H1 (cell line): ENCODE data around the gene APEH. TPM values are rescaled to one million over a fixed set of nuclear protein-coding genes. Genes with fewer than 3 reads are reported as not detected.

Experiments
- CTCF ChIA-PET: fragments of 300-600 bp; sonication (Branson Sonifier 250); formaldehyde crosslinking; loops from one replicate; lab custom pipeline; 2021; ENCODE audit not compliant: partially characterized antibody; lab: Charles Lee
- POLR2A ChIA-PET: fragments of 300-600 bp; sonication (Branson Sonifier 250); formaldehyde crosslinking; loops from one replicate; lab custom pipeline; 2021; ENCODE audit warnings: inconsistent platforms; ENCODE audit not compliant: partially characterized antibody; lab: Charles Lee
- DNase-seq, 2 experiments: peaks; one replicate each; pipeline versions ENCODE4 v3.0.0 to v3.0.0-alpha.2; 2010 to 2022; ENCODE audit warnings: low spot score in 2 of 2, low read depth in 1 of 2, mixed read lengths in 1 of 2
- FAIRE-seq: peaks from 2 replicates; lab custom pipeline; 2011; peaks lifted over from hg19 to GRCh38; lab: Jason Lieb, UNC
- H2AFZ ChIP-seq: 2 replicates; pipeline ENCODE4 v1.8.1; 2012; ENCODE audit warnings: low read length, inconsistent platforms
- H2AK5ac ChIP-seq: 2 replicates; pipeline ENCODE4 v1.6.1; 2013; ENCODE audit warnings: low read depth, low read length
- H2BK120ac ChIP-seq: replicated peaks from 2 replicates; pipeline ENCODE3; 2013; ENCODE audit warnings: low read depth, low read length, inconsistent platforms
- H2BK12ac ChIP-seq: 2 replicates; pipeline ENCODE4 v1.6.1; 2013; ENCODE audit warnings: low read depth, low read length
- H2BK15ac ChIP-seq: 2 replicates; pipeline ENCODE4 v1.6.1; 2013; ENCODE audit warnings: low read length
- H2BK20ac ChIP-seq: 2 replicates; pipeline ENCODE4 v1.6.1; 2013; ENCODE audit warnings: low read length
- H2BK5ac ChIP-seq: 2 replicates; pipeline ENCODE4 v1.6.1; 2013; ENCODE audit warnings: low read depth, low read length
- H3K14ac ChIP-seq: 2 replicates; pipeline ENCODE4 v1.6.1; 2013; ENCODE audit warnings: inconsistent platforms; ENCODE audit not compliant: insufficient read length
- H3K18ac ChIP-seq: 2 replicates; pipeline ENCODE4 v1.6.1; 2013; ENCODE audit warnings: low read length; ENCODE audit errors: extremely low read depth
- H3K23ac ChIP-seq: 2 replicates; pipeline ENCODE4 v1.6.1; 2013; ENCODE audit warnings: inconsistent platforms; ENCODE audit not compliant: insufficient read length
- H3K23me2 ChIP-seq: 2 replicates; pipeline ENCODE4 v1.6.1; 2013; ENCODE audit warnings: low read depth, low read length
- H3K27ac ChIP-seq: 2 replicates; pipeline ENCODE4 v1.6.1; 2011; ENCODE audit warnings: low read depth, low read length, inconsistent platforms
- H3K27me3 ChIP-seq, 4 experiments: replicated peaks in 1 of 4; 1 replicate in 1 of 4; 2 replicates in 3 of 4; pipeline versions ENCODE4 v1.6.1 to v1.8.1; 2011 to 2013; ENCODE audit warnings: low read length in 3 of 4, mild to moderate bottlenecking in 3 of 4, inconsistent platforms in 2 of 4, mixed read lengths in 2 of 4, moderate library complexity in 1 of 4; ENCODE audit not compliant: control insufficient read depth in 3 of 4, insufficient read depth in 3 of 4; ENCODE audit errors: extremely low read depth in 1 of 4
- H3K36me3 ChIP-seq, 4 experiments: 2 replicates each; pipeline versions ENCODE4 v1.6.1 to v1.8.1; 2011 to 2013; ENCODE audit warnings: mild to moderate bottlenecking in 4 of 4, low read length in 3 of 4, moderate library complexity in 2 of 4, control low read depth in 1 of 4, inconsistent platforms in 1 of 4; ENCODE audit not compliant: insufficient read depth in 4 of 4, control insufficient read depth in 2 of 4
- H3K4ac ChIP-seq: replicated peaks from 2 replicates; pipeline ENCODE3; 2013; ENCODE audit warnings: low read length, low read depth, mixed read lengths, inconsistent platforms; ENCODE audit not compliant: insufficient read length
- H3K4me1 ChIP-seq, 4 experiments: replicated peaks in 1 of 4; 1 replicate in 1 of 4; 2 replicates in 3 of 4; pipeline versions ENCODE4 v1.6.1 to v1.8.1; 2011 to 2013; ENCODE audit warnings: low read length in 3 of 4, inconsistent platforms in 2 of 4, mixed read lengths in 1 of 4; ENCODE audit not compliant: insufficient read depth in 4 of 4, control insufficient read depth in 3 of 4
- H3K4me2 ChIP-seq, 2 experiments: 2 replicates each; pipeline versions ENCODE4 v1.6.1 to v1.8.1; 2011 to 2013; ENCODE audit warnings: low read depth in 2 of 2, low read length in 2 of 2, control low read depth in 1 of 2, inconsistent platforms in 1 of 2, mild to moderate bottlenecking in 1 of 2; ENCODE audit not compliant: insufficient read depth in 1 of 2
- H3K4me3 ChIP-seq, 4 experiments: fragments of 200-600, 300-600 bp in 1 of 4; sonication (generic), shearing (Covaris generic), sonication (Bioruptor Twin) in 1 of 4; 2 replicates each; pipeline versions ENCODE4 v1.5.1 to v1.8.1; 2011 to 2016; ENCODE audit warnings: low read length in 4 of 4, low read depth in 3 of 4, control low read depth in 2 of 4, inconsistent platforms in 2 of 4, mild to moderate bottlenecking in 2 of 4, mixed read lengths in 1 of 4, moderate library complexity in 1 of 4; ENCODE audit not compliant: insufficient read depth in 2 of 4; ENCODE audit errors: extremely low read depth in 1 of 4
- H3K56ac ChIP-seq: replicated peaks from 2 replicates; pipeline ENCODE3; 2013; ENCODE audit warnings: low read depth, mild to moderate bottlenecking, mixed read lengths, low read length, inconsistent platforms; ENCODE audit not compliant: insufficient read length
- H3K79me1 ChIP-seq: 2 replicates; pipeline ENCODE4 v1.6.1; 2013; ENCODE audit warnings: low read depth, low read length, control low read depth
- H3K79me2 ChIP-seq, 2 experiments: 2 replicates each; pipeline versions ENCODE4 v1.6.1 to v1.8.1; 2012 to 2013; ENCODE audit warnings: low read length in 2 of 2, mild to moderate bottlenecking in 2 of 2, inconsistent platforms in 1 of 2; ENCODE audit not compliant: insufficient read depth in 2 of 2, control insufficient read depth in 1 of 2
- H3K9ac ChIP-seq, 4 experiments: replicated peaks in 1 of 4; 1 replicate in 1 of 4; 2 replicates in 3 of 4; pipeline versions ENCODE4 v1.6.1 to v1.8.1; 2011 to 2013; ENCODE audit warnings: low read depth in 3 of 4, low read length in 3 of 4, control low read depth in 2 of 4, mild to moderate bottlenecking in 2 of 4, moderate library complexity in 2 of 4, inconsistent platforms in 1 of 4; ENCODE audit errors: extremely low read depth in 1 of 4
- H3K9me3 ChIP-seq, 2 experiments: 2 replicates each; pipeline versions ENCODE4 v1.6.1 to v1.8.1; 2012 to 2013; ENCODE audit warnings: mild to moderate bottlenecking in 2 of 2, moderate library complexity in 2 of 2, control low read depth in 1 of 2, inconsistent platforms in 1 of 2, low read depth in 1 of 2, low read length in 1 of 2, mixed read lengths in 1 of 2; ENCODE audit not compliant: insufficient read depth in 2 of 2
- H4K20me1 ChIP-seq, 2 experiments: replicated peaks in 1 of 2; 2 replicates each; pipeline versions ENCODE3 to v1.8.1; 2011 to 2013; ENCODE audit warnings: inconsistent platforms in 2 of 2, low read length in 2 of 2, mild to moderate bottlenecking in 1 of 2; ENCODE audit not compliant: insufficient read depth in 2 of 2, control insufficient read depth in 1 of 2
- H4K5ac ChIP-seq: 2 replicates; pipeline ENCODE4 v1.6.1; 2013; ENCODE audit warnings: low read length, low read depth, mixed read lengths, inconsistent platforms; ENCODE audit not compliant: insufficient read length
- H4K8ac ChIP-seq: 2 replicates; pipeline ENCODE4 v1.8.0; 2013; ENCODE audit warnings: mild to moderate bottlenecking, moderate library complexity, low read length, inconsistent platforms; ENCODE audit not compliant: insufficient read depth; ENCODE audit errors: extremely low read depth
- H4K91ac ChIP-seq: replicated peaks from 2 replicates; pipeline ENCODE3; 2013; ENCODE audit warnings: low read length, mixed read lengths, inconsistent platforms; ENCODE audit not compliant: insufficient read length
- MAX ChIP-seq: IDR thresholded peaks from 2 replicates; pipeline ENCODE4 v1.6.1; 2012; ENCODE audit warnings: inconsistent platforms
- POU5F1 ChIP-seq: IDR thresholded peaks from 2 replicates; pipeline ENCODE4 v1.6.1; 2011; ENCODE audit warnings: low read depth, mild to moderate bottlenecking, low read length, moderate library complexity
- SUZ12 ChIP-seq: fragments of 200-600 bp; sonication (generic); IDR thresholded peaks from 2 replicates; pipeline ENCODE4 v1.6.1; 2012; ENCODE audit warnings: mild to moderate bottlenecking, inconsistent platforms, low read length, moderate library complexity, mixed read lengths
- TAF7 ChIP-seq: optimal IDR thresholded peaks from 2 replicates; pipeline ENCODE3; 2011; ENCODE audit warnings: low read depth, mild to moderate bottlenecking, inconsistent platforms, low read length, moderate library complexity, borderline replicate concordance
- WGBS, 2 experiments: shearing (Covaris generic) in 1 of 2; methylation state at CpG; one replicate each; pipeline versions ENCODE4 v1.1.6 to v1.1.7; 2013 to 2015; ENCODE audit warnings: low lambda C conversion rate in 2 of 2, mixed read lengths in 2 of 2, inconsistent platforms in 1 of 2, low coverage in 1 of 2, missing lambda C conversion rate in 1 of 2; ENCODE audit not compliant: insufficient replicate concordance in 2 of 2, insufficient coverage in 1 of 2, insufficient read length in 1 of 2; ENCODE audit errors: extremely low coverage in 1 of 2, missing lambda C conversion rate in 1 of 2; 5-methylcytosine and 5-hydroxymethylcytosine counted together
- polyA plus RNA-seq, 7 experiments: library from polyadenylated mRNA; depleted of rRNA in 3 of 7; stranded (reverse) in 5 of 7; unstranded in 2 of 7; fragments of >200 nt in 5 of 7; fragments of 200-250 nt in 2 of 7; gene quantifications; 1 replicate in 5 of 7; 2 replicates in 1 of 7; 4 replicates in 1 of 7; pipeline versions ENCODE4 v1.2.1 to v1.2.3, GENCODE V29; 2011 to 2013; ENCODE audit warnings: missing spikeins in 2 of 7, mixed read lengths in 2 of 7
- total RNA-seq: library from RNA; stranded (reverse); fragmentation: NEBNext Ultra II Directional; extraction: Animal tissue kit (Norgen Biotek cat#: 25700); gene quantifications from 2 replicates; pipeline ENCODE4 v1.2.1, GENCODE V29; 2021

The APEH gene
- total and polyA plus RNA-seq, 2 of the 8 experiments (the other 6 are each of a cell fraction or from before 2014, with no cell fraction given): 222 to 260 TPM

DNA sequence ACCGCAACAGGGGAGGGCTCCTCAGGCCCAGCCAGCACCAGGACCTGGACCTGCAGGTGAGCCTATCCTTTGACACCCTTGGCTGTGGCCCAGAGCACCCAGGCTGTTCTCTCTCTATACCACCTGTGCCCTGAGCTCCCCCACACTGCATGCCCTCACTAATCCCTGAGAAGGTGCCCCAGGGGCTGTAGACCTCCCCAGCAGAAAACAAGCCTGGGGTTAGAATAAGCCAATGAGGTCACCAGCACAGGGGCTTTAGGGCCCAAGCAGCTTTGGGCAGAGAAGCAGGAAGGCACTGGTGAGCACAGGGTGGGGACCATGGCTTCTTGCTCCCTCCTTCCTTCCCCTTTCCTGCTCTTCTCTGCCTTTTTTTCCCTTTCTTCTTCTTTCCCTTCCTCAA is 10.3 kb upstream of the APEH start:
- POLR2A ChIA-PET: interaction anchor here (1.0 kb wide), 1 partner anchor 99 kb away, joined by 3 read pairs; no protein-coding TSS in a partner anchor
- Histone ChIP-seq H3K79me2 (no peaks in the 10 kb centered on the region), H3K27ac (no peak overlapping the region), H2BK120ac (no peak overlapping the region), H4K91ac (no peak overlapping the region), H3K56ac (no peak overlapping the region), H3K27me3 (no peaks in the 10 kb centered on the region), H2BK12ac (no peak overlapping the region), H3K9me3 (no peaks in the 10 kb centered on the region), H2BK20ac (no peak overlapping the region), H3K4me3 (no peak overlapping the region), H4K20me1 (no peaks in the 10 kb centered on the region), H4K8ac (no peak overlapping the region), H2AK5ac (no peak overlapping the region), H4K5ac (no peak overlapping the region), H2BK5ac (no peak overlapping the region), H2BK15ac (no peak overlapping the region), H3K18ac (no peak overlapping the region), H3K23me2 (no peaks in the 10 kb centered on the region), H2AFZ (no peak overlapping the region), H3K36me3 (no peaks in the 10 kb centered on the region), H3K23ac (no peak overlapping the region), H3K4me1 (peaks cover 0 to 8% (median under 1%) of the 10 kb centered on the region in 4 experiments; a peak in 1 of 7 replicates), H3K9ac (no peak overlapping the region), H3K4me2 (no peak overlapping the region), H3K79me1 (no peaks in the 10 kb centered on the region; the same call in 1 of the 2 replicates), H3K14ac (no peak overlapping the region), H3K4ac (no peak overlapping the region)
- CTCF ChIA-PET: interaction anchor here (0.6 to 3.9 kb wide), 8 partner anchors 8 to 127 kb away, joined by 3 to 21 read pairs (median 4); no protein-coding TSS in a partner anchor
- 85% methylated on average over 1 of the region's 1 CpG; no CpG with 5 or more reads in 1 of the 2 experiments for WGBS, 2 experiments
- TF ChIP-seq POU5F1 (no peak), MAX (no peak), TAF7 (no peak), SUZ12 (no peak)
- FAIRE-seq (no peak), DNase-seq (no peak)
